Testis (tissue), 3 donors: ENCODE data around the gene BRSK2. TPM values are rescaled to one million over a fixed set of nuclear protein-coding genes. Genes with fewer than 3 reads are reported as not detected.

Experiments
- DNase-seq: peaks from one replicate; pipeline ENCODE4 v3.0.0-alpha.2; 2019
- H3K27ac ChIP-seq, 2 donors: fragments of 200-600 bp; sonication (generic); one replicate each; pipeline ENCODE4 v1.5.1; 2019
- H3K27me3 ChIP-seq: fragments of 200-600 bp; sonication (generic); one replicate; pipeline ENCODE4 v1.5.1; 2019
- H3K36me3 ChIP-seq: fragments of 200-600 bp; sonication (generic); one replicate; pipeline ENCODE4 v1.5.1; 2017; ENCODE audit warnings: low read depth; ENCODE audit errors: missing control alignments
- H3K4me1 ChIP-seq: fragments of 200-600 bp; sonication (generic); one replicate; pipeline ENCODE4 v1.5.1; 2019
- H3K4me3 ChIP-seq, 2 donors: fragments of 200-600 bp; sonication (generic); one replicate each; pipeline ENCODE4 v1.5.1; 2017 to 2019
- H3K9me3 ChIP-seq: fragments of 200-600 bp; sonication (generic); one replicate; pipeline ENCODE4 v1.5.1; 2017
- CTCF ChIP-seq, 3 experiments: fragments of 450-650 bp in 2 of 3; fragments of 200-600 bp in 1 of 3; sonication (generic) in 1 of 3; IDR thresholded peaks; one replicate each; pipeline ENCODE4 v1.5.1; 2016 to 2019; ENCODE audit warnings: antibody characterized with exemption in 3 of 3, mild to moderate bottlenecking in 2 of 3, moderate library complexity in 1 of 3
- POLR2A ChIP-seq: fragments of 450-650 bp; IDR thresholded peaks from one replicate; pipeline ENCODE4 v1.6.1; 2017; ENCODE audit warnings: antibody characterized with exemption, mild to moderate bottlenecking, moderate library complexity
- WGBS, 2 donors: methylation state at CpG; one replicate each; pipeline ENCODE4 v1.1.5; 2018; 5-methylcytosine and 5-hydroxymethylcytosine counted together
- intact Hi-C: fragments of 100-400 bp; cut with DNase I; formaldehyde crosslinking; loops from one replicate; pipeline ENCODE4 v1.15.1; 2023; ENCODE audit warnings: low total_unique reads
- polyA plus RNA-seq: library from polyadenylated mRNA; stranded (reverse); fragments of 350-450 nt; fragmentation: Illumina TruSeq; extraction: RNeasy Lipid Tissue Mini Kit (QIAGEN cat#74804); gene quantifications from one replicate; pipeline ENCODE4 v1.2.3, GENCODE V29; 2014; ENCODE audit warnings: low read depth, low replicate concordance; ENCODE audit not compliant: insufficient read depth
- total RNA-seq, 2 donors: library from RNA; depleted of rRNA; stranded (reverse); fragments of >200 nt; gene quantifications; one replicate each; pipeline ENCODE4 v1.2.3, GENCODE V29; 2016

BRSK2 gene
- total and polyA plus RNA-seq, 3 donors from 2014 or later = 24.7 to 52.3 (median 49.1) TPM

GRCh38 chr11:1500466-1501420 lies 111.0 kb downstream of the BRSK2 start:
- no peaks in the 10 kb centered on the region for H3K36me3 ChIP-seq
- H3K4me1 ChIP-seq = peaks cover 5% of the 10 kb centered on the region
- no peak overlapping the region for H3K27ac ChIP-seq
- no peak for TF ChIP-seq CTCF (IDR thresholded peaks at IDR 0.05)
- no peak for TF ChIP-seq POLR2A
- intact Hi-C loops = no loop called here
- no peaks in the 10 kb centered on the region for H3K9me3 ChIP-seq
- WGBS, 2 donors = 93 to 95% methylated on average over 26 to 28 of the region's 28 CpGs
- H3K27me3 ChIP-seq = no peaks in the 10 kb centered on the region
- no peak for DNase-seq
- H3K4me3 ChIP-seq = no peak overlapping the region

- intact Hi-C loops = no loop called here
- Histone ChIP-seq H3K9me3 (no peaks in the 10 kb centered on the region), H3K27me3 (no peaks in the 10 kb centered on the region), H3K4me3 (no peak overlapping the region), H3K4me1 (peaks cover 5% of the 10 kb centered on the region), H3K27ac (no peak overlapping the region), H3K36me3 (no peaks in the 10 kb centered on the region)
- TF ChIP-seq POLR2A (no peak), CTCF (IDR thresholded peaks at IDR 0.05) (no peak)
- 90 to 97% methylated on average over 20 to 25 of the region's 25 CpGs for WGBS, 2 donors
- DNase-seq = no peak
Measured at GRCh38 chr11:1501421-1502167, 111.9 kb downstream of the BRSK2 start.

GRCh38 chr11:1502168-1502953 lies 112.6 kb downstream of the BRSK2 start:
- peaks cover 8% of the 10 kb centered on the region for H3K4me1 ChIP-seq
- DNase-seq = no peak
- WGBS, 2 donors = 88 to 95% methylated on average over 12 to 24 of the region's 24 CpGs
- H3K27ac ChIP-seq = no peak overlapping the region
- no peaks in the 10 kb centered on the region for H3K27me3 ChIP-seq
- no peak overlapping the region for H3K4me3 ChIP-seq
- no peaks in the 10 kb centered on the region for H3K9me3 ChIP-seq
- TF ChIP-seq CTCF (IDR thresholded peaks at IDR 0.05) (no peak), POLR2A (no peak)
- no peaks in the 10 kb centered on the region for H3K36me3 ChIP-seq
- intact Hi-C loops = no loop called here

GRCh38 chr11:1502954-1503707 lies 113.4 kb downstream of the BRSK2 start:
- no peaks in the 10 kb centered on the region for H3K36me3 ChIP-seq
- WGBS, 2 donors = 77 to 81% methylated on average over 15 to 20 of the region's 20 CpGs
- intact Hi-C loops = no loop called here
- H3K4me1 ChIP-seq = peaks cover 12% of the 10 kb centered on the region
- H3K27ac ChIP-seq = no peak overlapping the region
- no peak for TF ChIP-seq POLR2A
- no peak for TF ChIP-seq CTCF (IDR thresholded peaks at IDR 0.05)
- DNase-seq = no peak
- no peaks in the 10 kb centered on the region for H3K27me3 ChIP-seq
- H3K4me3 ChIP-seq = no peak overlapping the region
- H3K9me3 ChIP-seq = no peaks in the 10 kb centered on the region
